ENCODE results near the gene SREK1.
"Not testable (repeated sequence)": the region's sequence is repeated elsewhere in the genome, so short reads cannot be mapped to it uniquely, and the experiment has no call there.

SREK1 gene

GRCh38 chr5:66144074-66144833 is at the start of gene SREK1:
Gene SREK1, plus strand, starts transcription at chr5:66144300. Its CDS starts 77 bp downstream, at chr5:66144377.
- peak; percentile 94 for DNase-seq

GRCh38 chr5:66100851-66101250 is 43.2 kb upstream of the SREK1 start:
- no peak for DNase-seq

GRCh38 chr5:66113160-66113559 is 30.9 kb upstream of the SREK1 start:
- DNase-seq = peak; percentile 82

- no peak for DNase-seq
Observed at GRCh38 chr5:66118304-66118703, 25.8 kb upstream of the SREK1 start.

GRCh38 chr5:66122379-66123034 is 21.6 kb upstream of the SREK1 start:
- DNase-seq = peak; percentile 35

- DNase-seq = no peak
Observed at GRCh38 chr5:66129144-66129543, 15.0 kb upstream of the SREK1 start.

GRCh38 chr5:66130493-66130892 is 13.6 kb upstream of the SREK1 start:
- no peak for DNase-seq

- DNase-seq = no peak
Observed at GRCh38 chr5:66134407-66134861, 9.7 kb upstream of the SREK1 start.

- DNase-seq = no peak
Observed at GRCh38 chr5:66136053-66136452, 8.0 kb upstream of the SREK1 start.

- DNase-seq = not testable (repeated sequence)
Observed at GRCh38 chr5:66136944-66137343, 7.2 kb upstream of the SREK1 start.

GRCh38 chr5:66138637-66139317 is 5.3 kb upstream of the SREK1 start:
- no peak for DNase-seq

GRCh38 chr5:66139318-66139712 is 4.8 kb upstream of the SREK1 start:
- DNase-seq = no peak

- no peak for DNase-seq
Observed at GRCh38 chr5:66142417-66142816, 1.7 kb upstream of the SREK1 start.

GRCh38 chr5:66143473-66144073 is 527 bp upstream of the SREK1 start:
- peak; percentile 7 for DNase-seq

- no peak for DNase-seq
Observed at GRCh38 chr5:66144834-66145390, 812 bp downstream of the SREK1 start.

- DNase-seq = no peak
Observed at GRCh38 chr5:66145737-66146136, 1.6 kb downstream of the SREK1 start.

- no peak for DNase-seq
Observed at GRCh38 chr5:66149950-66150349, 5.8 kb downstream of the SREK1 start.

- no peak for DNase-seq
Observed at GRCh38 chr5:66151030-66151429, 6.9 kb downstream of the SREK1 start.

- no peak for DNase-seq
Observed at GRCh38 chr5:66151491-66151890, 7.4 kb downstream of the SREK1 start.

GRCh38 chr5:66157046-66157445 is 12.9 kb downstream of the SREK1 start:
- no peak for DNase-seq

- DNase-seq = no peak
Observed at GRCh38 chr5:66161356-66161755, 17.3 kb downstream of the SREK1 start.

GRCh38 chr5:66164044-66164790 is 20.1 kb downstream of the SREK1 start:
- no peak for DNase-seq

Data from EL (cell line).